GM12878 (cell line): ENCODE results near the gene TLNRD1. TPM values are rescaled to one million over a fixed set of nuclear protein-coding genes. Genes with fewer than 3 reads are reported as not detected.

Source experiments
- ATAC-seq: fragments of 200-7000 bp; cut with Tn5 transposase; 3 replicates; pipeline ENCODE4 v1.9.1; 2020; ENCODE audit warnings: mild to moderate bottlenecking, moderate library complexity
- BruUV-seq: library from RNA; stranded (reverse); fragments of 400-500 nt; replicated peaks from 2 replicates; lab custom pipeline; 2021; lab: Mats Ljungman, UMichigan
- CTCF ChIA-PET: fragments of 300-600 bp; sonication (Branson Sonifier 250); formaldehyde crosslinking; extraction: SDS; loops from one replicate; lab custom pipeline; 2021; ENCODE audit warnings: inconsistent platforms; lab: Yijun Ruan, JAX
- POLR2A ChIA-PET: fragments of 350-600 bp; formaldehyde crosslinking; extraction: SDS; loops from one replicate; lab custom pipeline; 2021; ENCODE audit warnings: inconsistent platforms; lab: Charles Lee
- RAD21 ChIA-PET: fragments of 300-600 bp; sonication (Branson Sonifier 250); formaldehyde crosslinking; loops from one replicate; lab custom pipeline; 2023; ENCODE audit warnings: antibody characterized with exemption; ENCODE audit not compliant: unreplicated experiment; lab: Charles Lee
- SMC1A ChIA-PET: fragments of 300-600 bp; sonication (Branson Sonifier 250); formaldehyde crosslinking; loops from one replicate; lab custom pipeline; 2023; ENCODE audit not compliant: unreplicated experiment, uncharacterized antibody; lab: Charles Lee
- DNase-seq: peaks from one replicate; pipeline ENCODE4 v3.0.0-alpha.2; 2011; ENCODE audit warnings: low read depth, low spot score
- FAIRE-seq: peaks from 3 replicates; lab custom pipeline; 2011; peaks lifted over from hg19 to GRCh38; lab: Jason Lieb, UNC
- H2AFZ ChIP-seq: 2 replicates; pipeline ENCODE4 v1.6.0; 2011; ENCODE audit warnings: low read depth, low read length, control low read depth; ENCODE audit not compliant: control insufficient read depth
- H3K27ac ChIP-seq: 2 replicates; pipeline ENCODE4 v1.5.1; 2011; ENCODE audit warnings: control low read depth; ENCODE audit not compliant: control insufficient read depth, insufficient read depth
- H3K27me3 ChIP-seq, 2 experiments: replicated peaks in 1 of 2; 2 replicates each; pipeline versions ENCODE4 v1.6.0 to v1.6.1; 2011; ENCODE audit warnings: low read length in 1 of 2; ENCODE audit not compliant: control insufficient read depth in 2 of 2, insufficient read depth in 2 of 2
- H3K36me3 ChIP-seq, 2 experiments: 2 replicates each; pipeline ENCODE4 v1.5.1; 2011; ENCODE audit warnings: low read length in 1 of 2; ENCODE audit not compliant: control insufficient read depth in 2 of 2, insufficient read depth in 2 of 2
- H3K4me1 ChIP-seq: 2 replicates; pipeline ENCODE4 v1.6.1; 2011; ENCODE audit warnings: mild to moderate bottlenecking, low read length, moderate library complexity, mixed read lengths; ENCODE audit not compliant: control insufficient read depth, insufficient read depth
- H3K4me2 ChIP-seq: 2 replicates; pipeline ENCODE4 v1.6.0; 2011; ENCODE audit warnings: control low read depth; ENCODE audit not compliant: control insufficient read depth, insufficient read depth
- H3K4me3 ChIP-seq: fragments of 200-600 bp; sonication (generic); 2 replicates; pipeline ENCODE4 v1.5.1; 2016
- H3K79me2 ChIP-seq: 2 replicates; pipeline ENCODE4 v1.6.0; 2011; ENCODE audit warnings: low read length; ENCODE audit not compliant: control insufficient read depth, insufficient read depth
- H3K9ac ChIP-seq: 2 replicates; pipeline ENCODE4 v1.8.0; 2011; ENCODE audit warnings: low read length, control low read depth, mixed read lengths; ENCODE audit not compliant: control insufficient read depth, insufficient read depth
- H3K9me3 ChIP-seq: replicated peaks from 3 replicates; pipeline ENCODE4 v1.5.1; 2011; ENCODE audit warnings: mild to moderate bottlenecking, low read length; ENCODE audit not compliant: control insufficient read depth, insufficient read depth
- H4K20me1 ChIP-seq: 2 replicates; pipeline ENCODE4 v1.6.0; 2011; ENCODE audit not compliant: control insufficient read depth, insufficient read depth
- BHLHE40 ChIP-seq, 2 experiments: fragments of 450-650 bp in 1 of 2; IDR thresholded peaks; 2 replicates each; pipeline ENCODE4 v1.6.1; 2011 to 2017; ENCODE audit warnings: low read depth in 2 of 2, borderline replicate concordance in 1 of 2, improper control_type of control experiment in 1 of 2, low read length in 1 of 2, mild to moderate bottlenecking in 1 of 2
- CBX5 ChIP-seq: sonication (generic); IDR thresholded peaks from 2 replicates; pipeline ENCODE4 v1.6.1; 2016; ENCODE audit warnings: low read depth, moderate library complexity, mild to moderate bottlenecking, inconsistent platforms
- ETV6 ChIP-seq, 2 experiments: fragments of 450-650 bp in 1 of 2; IDR thresholded peaks in 1 of 2; conservative IDR thresholded peaks in 1 of 2; 2 replicates each; pipeline ENCODE4 v1.6.1; 2014; ENCODE audit warnings: antibody characterized with exemption in 1 of 2, borderline replicate concordance in 1 of 2, low read depth in 1 of 2, mild to moderate bottlenecking in 1 of 2, moderate library complexity in 1 of 2
- FOS ChIP-seq: IDR thresholded peaks from 3 replicates; pipeline ENCODE4 v1.6.1; 2011; ENCODE audit warnings: borderline replicate concordance; ENCODE audit not compliant: insufficient read length; ENCODE audit errors: extremely low read depth
- FOXM1 ChIP-seq: IDR thresholded peaks from 2 replicates; pipeline ENCODE4 v1.6.1; 2012; ENCODE audit warnings: low read depth, mild to moderate bottlenecking, inconsistent platforms, low read length, moderate library complexity
- GABPA ChIP-seq: IDR thresholded peaks from 2 replicates; pipeline ENCODE4 v1.6.1; 2014; ENCODE audit warnings: antibody characterized with exemption, low read depth, mild to moderate bottlenecking, inconsistent platforms
- JUND ChIP-seq: IDR thresholded peaks from 2 replicates; pipeline ENCODE4 v1.6.1; 2012; ENCODE audit warnings: low read depth, mild to moderate bottlenecking, low read length, improper control_type of control experiment, moderate library complexity
- MTA3 ChIP-seq: IDR thresholded peaks from 2 replicates; pipeline ENCODE4 v1.6.1; 2012; ENCODE audit warnings: low read length, inconsistent platforms, borderline replicate concordance
- MYC ChIP-seq: IDR thresholded peaks from 2 replicates; pipeline ENCODE4 v1.6.1; 2011; ENCODE audit warnings: mild to moderate bottlenecking, low read length, moderate library complexity, inconsistent platforms; ENCODE audit not compliant: insufficient read depth, insufficient replicate concordance, insufficient read length, severe bottlenecking
- NBN ChIP-seq: fragments of 450-650 bp; IDR thresholded peaks from 2 replicates; pipeline ENCODE4 v1.6.1; 2016
- POLR2AphosphoS2 ChIP-seq: IDR thresholded peaks from 2 replicates; pipeline ENCODE4 v1.6.1; 2011; ENCODE audit warnings: low read depth, mild to moderate bottlenecking, low read length, improper control_type of control experiment, moderate library complexity
- SRF ChIP-seq, 2 experiments: IDR thresholded peaks; 2 replicates each; pipeline ENCODE4 v1.6.1; 2011; ENCODE audit warnings: low read depth in 2 of 2, low read length in 2 of 2, mild to moderate bottlenecking in 1 of 2, moderate library complexity in 1 of 2
- TCF12 ChIP-seq: IDR thresholded peaks from 2 replicates; pipeline ENCODE4 v1.6.1; 2011; ENCODE audit warnings: low read depth, mild to moderate bottlenecking, low read length
- ZSCAN29 ChIP-seq: fragments of 450-650 bp; IDR thresholded peaks from 2 replicates; pipeline ENCODE4 v1.6.1; 2017; ENCODE audit warnings: mild to moderate bottlenecking, moderate library complexity
- WGBS: methylation state at CpG from one replicate; pipeline ENCODE4 v1.1.6; 2016; ENCODE audit warnings: low lambda C conversion rate; ENCODE audit not compliant: insufficient replicate concordance, insufficient coverage; ENCODE audit errors: missing lambda C conversion rate; 5-methylcytosine and 5-hydroxymethylcytosine counted together
- in situ Hi-C: fragments of 300-500 bp; cut with MboI; formaldehyde crosslinking; loops from 9 replicates; pipeline ENCODE4 v1.14.3; 2018; ENCODE audit warnings: mixed read lengths
- intact Hi-C: fragments of 100-400 bp; cut with micrococcal nuclease; formaldehyde crosslinking; loops from one replicate; pipeline ENCODE4 v1.14.2; 2022; ENCODE audit not compliant: unreplicated experiment
- polyA plus RNA-seq, 11 experiments: library from polyadenylated mRNA; depleted of rRNA in 4 of 11; unstranded in 6 of 11; stranded (reverse) in 5 of 11; fragments of >200 nt; fragmentation: Nextera tagmentation in 4 of 11; fragmentation: Illumina TruSeq in 1 of 11; extraction: Ambion mirVana in 4 of 11; extraction: Trizol in 1 of 11; gene quantifications; 1 replicate in 1 of 11; 2 replicates in 10 of 11; pipeline versions ENCODE4 v1.2.1 to v1.2.3, GENCODE V29; 2011 to 2016; ENCODE audit warnings: inconsistent platforms in 2 of 11, missing spikeins in 2 of 11, low read depth in 1 of 11
- total RNA-seq, 4 experiments: library from RNA; depleted of rRNA in 3 of 4; stranded (reverse); fragments of >200 nt in 3 of 4; fragmentation: Illumina TruSeq in 1 of 4; extraction: Trizol in 1 of 4; gene quantifications; 2 replicates each; pipeline versions ENCODE4 v1.2.1 to v1.2.3, GENCODE V29; 2013 to 2021
- TF ChIP-seq, protein P1 (sequence below): IDR thresholded peaks from 2 replicates; pipeline ENCODE4 v1.6.1; 2012; ENCODE audit warnings: mild to moderate bottlenecking, low read depth, low read length

The TLNRD1 gene
- total and polyA plus RNA-seq, 10 of the 15 experiments (the other 5 are each of a cell fraction or from before 2014, with no cell fraction given) = 2.5 to 44.8 (median 9.1) TPM

- Histone ChIP-seq H3K4me2 (peak overlapping the region; percentile 79), H4K20me1 (no peaks in the 10 kb centered on the region), H2AFZ (no peak overlapping the region), H3K9me3 (no peaks in the 10 kb centered on the region; the same call in 2 of the 3 replicates), H3K36me3 (peaks cover 0 to 3% of the 10 kb centered on the region in 2 experiments; a peak in 2 of 4 replicates), H3K4me1 (peaks cover 19% of the 10 kb centered on the region), H3K4me3 (peak overlapping the region; percentile 87; the same call in 1 of the 2 replicates), H3K9ac (no peak overlapping the region), H3K27ac (no peak overlapping the region), H3K79me2 (peaks cover 42% of the 10 kb centered on the region), H3K27me3 (no peaks in the 10 kb centered on the region)
- POLR2A ChIA-PET = no interaction called here
- no peak for ATAC-seq
- intact Hi-C loops (no loop called here), in situ Hi-C loops (no loop called here)
- 99% methylated on average over 19 of the region's 19 CpGs for WGBS
- TF ChIP-seq SRF (IDR thresholded peaks at IDR 0.05; ENCODE audit: low read depth in 2 of 2, low read length in 2 of 2) = no peak
- TF ChIP-seq POLR2AphosphoS2 = no peak
- no peak for TF ChIP-seq MTA3
- no peak for TF ChIP-seq CBX5
- TF ChIP-seq FOXM1 = no peak
- TF ChIP-seq MYC = no peak
- TF ChIP-seq TCF12 = no peak
- TF ChIP-seq ZSCAN29 = no peak
- TF ChIP-seq FOS = no peak
- TF ChIP-seq NBN = no peak
- TF ChIP-seq, protein P1, sequence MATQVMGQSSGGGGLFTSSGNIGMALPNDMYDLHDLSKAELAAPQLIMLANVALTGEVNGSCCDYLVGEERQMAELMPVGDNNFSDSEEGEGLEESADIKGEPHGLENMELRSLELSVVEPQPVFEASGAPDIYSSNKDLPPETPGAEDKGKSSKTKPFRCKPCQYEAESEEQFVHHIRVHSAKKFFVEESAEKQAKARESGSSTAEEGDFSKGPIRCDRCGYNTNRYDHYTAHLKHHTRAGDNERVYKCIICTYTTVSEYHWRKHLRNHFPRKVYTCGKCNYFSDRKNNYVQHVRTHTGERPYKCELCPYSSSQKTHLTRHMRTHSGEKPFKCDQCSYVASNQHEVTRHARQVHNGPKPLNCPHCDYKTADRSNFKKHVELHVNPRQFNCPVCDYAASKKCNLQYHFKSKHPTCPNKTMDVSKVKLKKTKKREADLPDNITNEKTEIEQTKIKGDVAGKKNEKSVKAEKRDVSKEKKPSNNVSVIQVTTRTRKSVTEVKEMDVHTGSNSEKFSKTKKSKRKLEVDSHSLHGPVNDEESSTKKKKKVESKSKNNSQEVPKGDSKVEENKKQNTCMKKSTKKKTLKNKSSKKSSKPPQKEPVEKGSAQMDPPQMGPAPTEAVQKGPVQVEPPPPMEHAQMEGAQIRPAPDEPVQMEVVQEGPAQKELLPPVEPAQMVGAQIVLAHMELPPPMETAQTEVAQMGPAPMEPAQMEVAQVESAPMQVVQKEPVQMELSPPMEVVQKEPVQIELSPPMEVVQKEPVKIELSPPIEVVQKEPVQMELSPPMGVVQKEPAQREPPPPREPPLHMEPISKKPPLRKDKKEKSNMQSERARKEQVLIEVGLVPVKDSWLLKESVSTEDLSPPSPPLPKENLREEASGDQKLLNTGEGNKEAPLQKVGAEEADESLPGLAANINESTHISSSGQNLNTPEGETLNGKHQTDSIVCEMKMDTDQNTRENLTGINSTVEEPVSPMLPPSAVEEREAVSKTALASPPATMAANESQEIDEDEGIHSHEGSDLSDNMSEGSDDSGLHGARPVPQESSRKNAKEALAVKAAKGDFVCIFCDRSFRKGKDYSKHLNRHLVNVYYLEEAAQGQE = no peak
- TF ChIP-seq ETV6 (conservative IDR thresholded peaks at IDR 0.05 in 1 of 2, IDR thresholded peaks at IDR 0.05 in 1 of 2; ENCODE audit: borderline replicate concordance in 1 of 2, low read depth in 1 of 2) = no peak
- TF ChIP-seq GABPA = no peak
- TF ChIP-seq JUND = no peak
- TF ChIP-seq BHLHE40 (IDR thresholded peaks at IDR 0.05; ENCODE audit: borderline replicate concordance in 1 of 2, low read depth in 2 of 2, low read length in 1 of 2) = no peak
- CTCF ChIA-PET = interaction anchor here (1.2 to 1.8 kb wide), 2 partner anchors 105 to 263 kb away, joined by 3 to 4 read pairs; no protein-coding TSS in a partner anchor
- RAD21 ChIA-PET = no interaction called here
- DNase-seq = no peak
- FAIRE-seq = no peak
- SMC1A ChIA-PET = interaction anchor here (1.1 to 2.1 kb wide), 2 partner anchors 12 to 21 kb away, joined by 3 to 5 read pairs; no protein-coding TSS in a partner anchor
- no TSS peak for BruUV-seq
These were observed 2.3 kb downstream of the TLNRD1 start for GRCh38 chr15:81003097-81003350.
